ENCODE data around the gene RPL35.

- TF ChIP-seq CTCF (IDR thresholded peaks at IDR 0.05) (no peak), POLR2A (IDR thresholded peaks at IDR 0.05) (no peak)
Observed at GRCh38 chr9:124878021-124878420, 16.3 kb upstream of the RPL35 start.
